Upper lobe of right lung (tissue), 1 donor: ENCODE results near the gene TBR1. TPM values are rescaled to one million over a fixed set of nuclear protein-coding genes. Genes with fewer than 3 reads are reported as not detected.

Experiments
- ATAC-seq: fragments of 200-7000 bp; cut with Tn5 transposase; one replicate; pipeline ENCODE4 v1.9.1; 2020; ENCODE audit warnings: mild to moderate bottlenecking, moderate library complexity
- DNase-seq: peaks from one replicate; pipeline ENCODE4 v3.0.0-alpha.2; 2020
- H3K27ac ChIP-seq: fragments of 200-600 bp; one replicate; pipeline ENCODE4 v1.8.0; 2022
- H3K27me3 ChIP-seq: fragments of 200-600 bp; one replicate; pipeline ENCODE4 v1.8.0; 2022; ENCODE audit warnings: mild to moderate bottlenecking
- H3K36me3 ChIP-seq: fragments of 200-600 bp; one replicate; pipeline ENCODE4 v1.8.0; 2022
- H3K4me1 ChIP-seq: fragments of 200-600 bp; one replicate; pipeline ENCODE4 v1.8.0; 2022
- H3K4me3 ChIP-seq: fragments of 200-600 bp; one replicate; pipeline ENCODE4 v1.8.0; 2022; ENCODE audit warnings: mild to moderate bottlenecking
- H3K9me3 ChIP-seq: fragments of 200-600 bp; one replicate; pipeline ENCODE4 v1.8.0; 2022
- CTCF ChIP-seq: fragments of 200-600 bp; IDR thresholded peaks from one replicate; pipeline ENCODE4 v1.8.0; 2022; ENCODE audit warnings: antibody characterized with exemption
- intact Hi-C: fragments of 100-400 bp; cut with DNase I; formaldehyde crosslinking; loops from one replicate; pipeline ENCODE4 v1.11.0; 2022
- total RNA-seq: library from RNA; stranded (reverse); fragmentation: NEBNext Ultra II Directional; extraction: Animal tissue kit (Norgen Biotek cat#: 25700); gene quantifications from one replicate; pipeline ENCODE4 v1.2.1, GENCODE V29; 2021
- donor health status: DM: no; HTN: yes; CAD: no; lungs with severe emphysema.

Gene TBR1
- total RNA-seq, 1 donor from 2014 or later: not detected

- no peak overlapping the region for H3K27ac ChIP-seq
- H3K9me3 ChIP-seq: no peaks in the 10 kb centered on the region
- H3K4me3 ChIP-seq: no peak overlapping the region
- ATAC-seq (peak; percentile 35), DNase-seq (no peak)
- H3K4me1 ChIP-seq: no peaks in the 10 kb centered on the region
- no peaks in the 10 kb centered on the region for H3K36me3 ChIP-seq
- H3K27me3 ChIP-seq: peaks cover 97% of the 10 kb centered on the region
- TF ChIP-seq CTCF: no peak
- intact Hi-C loops: no loop called here
These were observed 11.0 kb downstream of the TBR1 start for GRCh38 chr2:161426922-161427663.

- Histone ChIP-seq H3K36me3 (no peaks in the 10 kb centered on the region), H3K27me3 (peaks cover 97% of the 10 kb centered on the region), H3K4me1 (no peaks in the 10 kb centered on the region), H3K9me3 (no peaks in the 10 kb centered on the region), H3K4me3 (no peak overlapping the region), H3K27ac (no peak overlapping the region)
- no peak for TF ChIP-seq CTCF
- ATAC-seq (no peak), DNase-seq (no peak)
- intact Hi-C loops: no loop called here
These were observed 11.8 kb downstream of the TBR1 start for GRCh38 chr2:161427664-161428587.

GRCh38 chr2:161430386-161430785 lies 14.3 kb downstream of the TBR1 start:
- DNase-seq (no peak), ATAC-seq (no peak)
- H3K4me3 ChIP-seq: no peak overlapping the region
- no peak for TF ChIP-seq CTCF
- no peaks in the 10 kb centered on the region for H3K4me1 ChIP-seq
- H3K36me3 ChIP-seq: no peaks in the 10 kb centered on the region
- intact Hi-C loops: no loop called here
- peaks cover 83% of the 10 kb centered on the region for H3K27me3 ChIP-seq
- H3K9me3 ChIP-seq: no peaks in the 10 kb centered on the region
- no peak overlapping the region for H3K27ac ChIP-seq

GRCh38 chr2:161432107-161432506 lies 16.0 kb downstream of the TBR1 start:
- intact Hi-C loops: no loop called here
- peaks cover 77% of the 10 kb centered on the region for H3K27me3 ChIP-seq
- no peak overlapping the region for H3K4me3 ChIP-seq
- no peak for TF ChIP-seq CTCF
- H3K9me3 ChIP-seq: peaks cover 6% of the 10 kb centered on the region
- no peak for DNase-seq
- ATAC-seq: no peak
- H3K36me3 ChIP-seq: no peaks in the 10 kb centered on the region
- no peak overlapping the region for H3K27ac ChIP-seq
- no peaks in the 10 kb centered on the region for H3K4me1 ChIP-seq

GRCh38 chr2:161434118-161434517 lies 18.0 kb downstream of the TBR1 start:
- TF ChIP-seq CTCF: no peak
- Histone ChIP-seq H3K4me3 (no peak overlapping the region), H3K27me3 (peaks cover 57% of the 10 kb centered on the region), H3K27ac (no peak overlapping the region), H3K36me3 (no peaks in the 10 kb centered on the region), H3K9me3 (peaks cover 6% of the 10 kb centered on the region), H3K4me1 (no peaks in the 10 kb centered on the region)
- ATAC-seq (no peak), DNase-seq (no peak)
- intact Hi-C loops: no loop called here
